Esophagus muscularis mucosa (tissue), 4 donors: ENCODE measurements around the gene BSN. TPM values are rescaled to one million over a fixed set of nuclear protein-coding genes. Genes with fewer than 3 reads are reported as not detected.

Experiments used
- DNase-seq: peaks from one replicate; pipeline ENCODE4 v3.0.0-alpha.2; 2017; ENCODE audit errors: extremely low spot score
- H3K27ac ChIP-seq, 4 donors: fragments of 200-600 bp; sonication (generic); replicated peaks in 1 of 4; 1 replicate in 3 of 4; 2 replicates in 1 of 4; pipeline ENCODE4 v1.5.1; 2016 to 2019; ENCODE audit warnings: mild to moderate bottlenecking in 1 of 4
- H3K27me3 ChIP-seq, 4 donors: fragments of 200-600 bp; sonication (generic); one replicate each; pipeline versions ENCODE4 v1.5.1 to v1.6.0; 2016 to 2019
- H3K36me3 ChIP-seq, 4 donors: fragments of 200-600 bp; sonication (generic); one replicate each; pipeline ENCODE4 v1.5.1; 2016 to 2019
- H3K4me1 ChIP-seq, 4 donors: fragments of 200-600 bp; sonication (generic); one replicate each; pipeline ENCODE4 v1.5.1; 2016 to 2019
- H3K4me3 ChIP-seq, 4 donors: fragments of 200-600 bp; sonication (generic); 1 replicate in 2 of 4; 2 replicates in 2 of 4; pipeline ENCODE4 v1.5.1; 2016 to 2019; ENCODE audit warnings: mild to moderate bottlenecking in 4 of 4, moderate library complexity in 1 of 4
- H3K9me3 ChIP-seq, 4 donors: fragments of 200-600 bp; sonication (generic); 1 replicate in 3 of 4; 2 replicates in 1 of 4; pipeline ENCODE4 v1.5.1; 2016 to 2019
- CTCF ChIP-seq, 3 experiments: fragments of 200-600 bp in 2 of 3; fragments of 450-650 bp in 1 of 3; sonication (generic) in 2 of 3; IDR thresholded peaks; one replicate each; pipeline ENCODE4 v1.5.1; 2017 to 2019; ENCODE audit warnings: antibody characterized with exemption in 3 of 3, mild to moderate bottlenecking in 2 of 3, moderate library complexity in 1 of 3
- EP300 ChIP-seq: sonication (generic); formaldehyde crosslinking; IDR thresholded peaks from one replicate; pipeline ENCODE4 v1.6.1; 2017; ENCODE audit warnings: antibody characterized with exemption
- POLR2A ChIP-seq: fragments of 450-650 bp; IDR thresholded peaks from one replicate; pipeline ENCODE4 v1.6.1; 2017; ENCODE audit warnings: antibody characterized with exemption, moderate library complexity, mild to moderate bottlenecking, low read depth
- POLR2AphosphoS5 ChIP-seq, 2 donors: sonication (generic); formaldehyde crosslinking; IDR thresholded peaks; one replicate each; pipeline ENCODE4 v1.6.1; 2017; ENCODE audit warnings: antibody characterized with exemption in 2 of 2
- WGBS: methylation state at CpG from one replicate; pipeline ENCODE4 v1.1.5; 2018; 5-methylcytosine and 5-hydroxymethylcytosine counted together
- intact Hi-C: fragments of 100-400 bp; cut with DNase I; formaldehyde crosslinking; loops from one replicate; pipeline ENCODE4 v1.15.1; 2023
- total RNA-seq, 4 donors: library from RNA; depleted of rRNA; stranded (reverse); fragments of >200 nt; gene quantifications; one replicate each; pipeline versions ENCODE4 v1.1.0 to v1.2.1, GENCODE V29; 2016

BSN gene
- total RNA-seq, 4 donors from 2014 or later = 0.42 to 1.7 (median 0.78) TPM

- peaks cover 0 to 4% (median 2%) of the 10 kb centered on the region in 4 donors for H3K4me1 ChIP-seq
- WGBS = 91% methylated on average over 10 of the region's 11 CpGs
- intact Hi-C loops = loop anchor here (5.0 kb wide), 1 partner anchor 135 kb away; no protein-coding TSS in a partner anchor
- H3K36me3 ChIP-seq = peaks cover 33 to 98% (median 85%) of the 10 kb centered on the region in 4 donors
- H3K27ac ChIP-seq = no peak overlapping the region
- DNase-seq = no peak
- TF ChIP-seq CTCF (IDR thresholded peaks at IDR 0.05) (no peak), POLR2AphosphoS5 (IDR thresholded peaks at IDR 0.05) (no peak), EP300 (no peak), POLR2A (no peak)
- no peak overlapping the region for H3K4me3 ChIP-seq
- no peaks in the 10 kb centered on the region for H3K9me3 ChIP-seq
- H3K27me3 ChIP-seq = no peaks in the 10 kb centered on the region
These were observed 148.4 kb downstream of the BSN start for GRCh38 chr3:49702672-49703071.

GRCh38 chr3:49703443-49703927 is 149.2 kb downstream of the BSN start:
- H3K9me3 ChIP-seq = no peaks in the 10 kb centered on the region
- intact Hi-C loops = loop anchor here (5.0 kb wide), 1 partner anchor 134 kb away; no protein-coding TSS in a partner anchor
- no peak for DNase-seq
- no peaks in the 10 kb centered on the region for H3K27me3 ChIP-seq
- 62% methylated on average over 6 of the region's 14 CpGs for WGBS
- H3K27ac ChIP-seq = no peak overlapping the region
- TF ChIP-seq POLR2A (no peak), EP300 (no peak), CTCF (IDR thresholded peaks at IDR 0.05) (peak; percentile 69 to 94 (median 77)), POLR2AphosphoS5 (IDR thresholded peaks at IDR 0.05) (no peak)
- peaks cover 0 to 4% (median 2%) of the 10 kb centered on the region in 4 donors for H3K4me1 ChIP-seq
- H3K4me3 ChIP-seq = no peak overlapping the region
- H3K36me3 ChIP-seq = peaks cover 27 to 90% (median 79%) of the 10 kb centered on the region in 4 donors

- Histone ChIP-seq H3K4me1 (peaks cover 0 to 4% (median under 1%) of the 10 kb centered on the region in 4 donors), H3K9me3 (no peaks in the 10 kb centered on the region), H3K4me3 (no peak overlapping the region), H3K27me3 (no peaks in the 10 kb centered on the region), H3K27ac (no peak overlapping the region), H3K36me3 (peaks cover 24 to 90% (median 76%) of the 10 kb centered on the region in 4 donors)
- DNase-seq = no peak
- intact Hi-C loops = loop anchor here (5.0 kb wide), 1 partner anchor 133 kb away; no protein-coding TSS in a partner anchor
- TF ChIP-seq POLR2AphosphoS5 (IDR thresholded peaks at IDR 0.05) (no peak), CTCF (IDR thresholded peaks at IDR 0.05) (no peak), POLR2A (no peak), EP300 (no peak)
- 88% methylated on average over 7 of the region's 7 CpGs for WGBS
These were observed 149.7 kb downstream of the BSN start for GRCh38 chr3:49703956-49704355.

- H3K36me3 ChIP-seq = peaks cover 24 to 85% (median 69%) of the 10 kb centered on the region in 4 donors
- peaks cover 0 to 4% (median 0%) of the 10 kb centered on the region in 4 donors for H3K4me1 ChIP-seq
- no peak overlapping the region for H3K4me3 ChIP-seq
- H3K27me3 ChIP-seq = no peaks in the 10 kb centered on the region
- WGBS = 100% methylated on average over 2 of the region's 8 CpGs
- no peak overlapping the region for H3K27ac ChIP-seq
- H3K9me3 ChIP-seq = no peaks in the 10 kb centered on the region
- intact Hi-C loops = loop anchor here (5.0 kb wide), 1 partner anchor 133 kb away; no protein-coding TSS in a partner anchor
- DNase-seq = no peak
- TF ChIP-seq POLR2A = no peak
- TF ChIP-seq POLR2AphosphoS5 (IDR thresholded peaks at IDR 0.05) = no peak
- TF ChIP-seq CTCF (IDR thresholded peaks at IDR 0.05) = no peak
- TF ChIP-seq EP300 = no peak
These were observed 150.4 kb downstream of the BSN start for GRCh38 chr3:49704629-49705028.
